ENCODE results near the gene ZNF470. TPM values are rescaled to one million over a fixed set of nuclear protein-coding genes. Genes with fewer than 3 reads are reported as not detected.

The ZNF470 gene
- total and polyA plus RNA-seq, 9 of the 15 experiments (the other 6 are each of a cell fraction or from before 2014, with no cell fraction given), result 0.03 TPM; not detected in 8

GRCh38 chr19:56623006-56623405 lies 55.7 kb downstream of the ZNF470 start:
- Histone ChIP-seq H3K4me2 (ENCODE audit: insufficient read depth, low read length) (no peak overlapping the region), H3K36me3 (ENCODE audit: control insufficient read depth, insufficient read depth, low read length) (no peaks in the 10 kb centered on the region), H2AFZ (ENCODE audit: low read depth, low read length) (no peak overlapping the region), H3K27ac (ENCODE audit: extremely low read depth, low read depth, low read length) (no peak overlapping the region), H3K9me1 (ENCODE audit: control insufficient read depth, insufficient read depth, low read length) (no peaks in the 10 kb centered on the region), H3K9ac (ENCODE audit: insufficient read depth in 1 of 2, low read depth in 2 of 2, low read length in 2 of 2) (no peak overlapping the region), H4K20me1 (replicated peaks; ENCODE audit: control insufficient read depth, insufficient read depth, low read length) (no peaks in the 10 kb centered on the region), H3K4me3 (no peak overlapping the region), H3K4me1 (replicated peaks in 1 of 2; ENCODE audit: control insufficient read depth in 2 of 2, insufficient read depth in 2 of 2, low read length in 2 of 2) (no peaks in the 10 kb centered on the region), H3K79me2 (ENCODE audit: control insufficient read depth, insufficient read depth, low read length) (no peaks in the 10 kb centered on the region), H3K27me3 (ENCODE audit: control insufficient read depth in 2 of 2, insufficient read depth in 2 of 2, low read length in 2 of 2) (no peaks in the 10 kb centered on the region), H3K9me3 (replicated peaks; ENCODE audit: control insufficient read depth, insufficient read depth, low read depth, low read length) (0 out of 2 replicates have a peak, but pooled peaks cover 2% of the 10 kb centered on the region)
- no TSS peak for BruUV-seq (replicated peaks)
- in situ Hi-C loops (cut with MboI), result no loop called here
- FAIRE-seq (no peak), DNase-seq (ENCODE audit: extremely low read depth in 1 of 4, low spot score in 3 of 4) (no peak), ATAC-seq (no peak)
- intact Hi-C loops (cut with micrococcal nuclease), result no loop called here
- no peak for TF ChIP-seq DNMT1 (IDR thresholded peaks at IDR 0.05)
- TF ChIP-seq ZNF224 (CRISPR knock-in tag; IDR thresholded peaks at IDR 0.05), result no peak
- ChIA-PET POLR2A (no interaction called here), CTCF (ENCODE audit: low intra/inter-chr PET ratio) (no interaction called here)
- 0% methylated on average over 9 of the region's 9 CpGs for WGBS (ENCODE audit: insufficient coverage, low coverage, missing lambda C conversion rate)

DNA sequence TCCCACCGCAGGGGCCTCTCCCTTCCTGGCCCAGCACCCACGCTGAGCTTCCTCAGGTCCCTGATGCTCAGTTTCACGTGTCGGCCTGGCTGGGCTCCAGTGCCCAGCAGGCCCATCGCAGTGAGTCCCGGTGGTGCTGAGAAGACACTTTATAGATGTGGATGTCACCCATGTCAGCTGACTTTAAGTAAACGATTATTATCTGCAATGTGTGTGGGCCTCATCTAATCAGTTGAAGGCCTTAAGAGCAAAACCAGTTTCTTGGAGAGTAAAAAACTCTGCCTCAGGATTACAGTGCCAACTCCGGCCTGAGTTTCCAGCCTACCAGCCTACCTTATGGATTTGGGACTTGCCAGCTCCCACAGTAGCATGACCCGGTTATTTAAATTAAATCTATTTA lies 58.4 kb downstream of the ZNF470 start:
- ChIA-PET CTCF (ENCODE audit: low intra/inter-chr PET ratio) (no interaction called here), POLR2A (no interaction called here)
- H3K9me3 ChIP-seq (replicated peaks; ENCODE audit: control insufficient read depth, insufficient read depth, low read depth, low read length), result no peaks in the 10 kb centered on the region
- H3K27me3 ChIP-seq (ENCODE audit: control insufficient read depth in 2 of 2, insufficient read depth in 2 of 2, low read length in 2 of 2), result no peaks in the 10 kb centered on the region
- H3K36me3 ChIP-seq (ENCODE audit: control insufficient read depth, insufficient read depth, low read length), result no peaks in the 10 kb centered on the region
- H3K9ac ChIP-seq (ENCODE audit: insufficient read depth in 1 of 2, low read depth in 2 of 2, low read length in 2 of 2), result no peak overlapping the region
- no peak overlapping the region for H3K4me2 ChIP-seq (ENCODE audit: insufficient read depth, low read length)
- H3K27ac ChIP-seq (ENCODE audit: extremely low read depth, low read depth, low read length), result no peak overlapping the region
- intact Hi-C loops (cut with micrococcal nuclease) (no loop called here), in situ Hi-C loops (cut with MboI) (no loop called here)
- H3K9me1 ChIP-seq (ENCODE audit: control insufficient read depth, insufficient read depth, low read length), result no peaks in the 10 kb centered on the region
- FAIRE-seq, result no peak
- ATAC-seq, result no peak
- no peaks in the 10 kb centered on the region for H3K4me1 ChIP-seq (replicated peaks in 1 of 2; ENCODE audit: control insufficient read depth in 2 of 2, insufficient read depth in 2 of 2, low read length in 2 of 2)
- no peaks in the 10 kb centered on the region for H3K79me2 ChIP-seq (ENCODE audit: control insufficient read depth, insufficient read depth, low read length)
- no peak for DNase-seq (ENCODE audit: extremely low read depth in 1 of 4, low spot score in 3 of 4)
- no peak overlapping the region for H2AFZ ChIP-seq (ENCODE audit: low read depth, low read length)
- TF ChIP-seq KDM4B (IDR thresholded peaks at IDR 0.05; ENCODE audit: borderline replicate concordance in 2 of 2, low read depth in 1 of 2) (no peak), CC2D1A (IDR thresholded peaks at IDR 0.05) (no peak), NR4A1 (CRISPR knock-in tag; IDR thresholded peaks at IDR 0.05) (no peak), NR4A1 (tag; IDR thresholded peaks at IDR 0.05) (no peak), ZNF134 (CRISPR knock-in tag; conservative IDR thresholded peaks at IDR 0.05) (peak; percentile 75), EZH2 (IDR thresholded peaks at IDR 0.05; ENCODE audit: borderline replicate concordance, low read depth, low read length) (no peak)
- TF ChIP-seq, protein P1, sequence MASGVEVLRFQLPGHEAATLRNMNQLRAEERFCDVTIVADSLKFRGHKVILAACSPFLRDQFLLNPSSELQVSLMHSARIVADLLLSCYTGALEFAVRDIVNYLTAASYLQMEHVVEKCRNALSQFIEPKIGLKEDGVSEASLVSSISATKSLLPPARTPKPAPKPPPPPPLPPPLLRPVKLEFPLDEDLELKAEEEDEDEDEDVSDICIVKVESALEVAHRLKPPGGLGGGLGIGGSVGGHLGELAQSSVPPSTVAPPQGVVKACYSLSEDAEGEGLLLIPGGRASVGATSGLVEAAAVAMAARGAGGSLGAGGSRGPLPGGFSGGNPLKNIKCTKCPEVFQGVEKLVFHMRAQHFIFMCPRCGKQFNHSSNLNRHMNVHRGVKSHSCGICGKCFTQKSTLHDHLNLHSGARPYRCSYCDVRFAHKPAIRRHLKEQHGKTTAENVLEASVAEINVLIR (CRISPR knock-in tag; IDR thresholded peaks at IDR 0.05), result no peak
- H4K20me1 ChIP-seq (replicated peaks; ENCODE audit: control insufficient read depth, insufficient read depth, low read length), result no peaks in the 10 kb centered on the region
- WGBS (ENCODE audit: insufficient coverage, low coverage, missing lambda C conversion rate), result under 1% methylated on average over 9 of the region's 9 CpGs
- H3K4me3 ChIP-seq, result no peak overlapping the region
- no TSS peak for BruUV-seq (replicated peaks)

Measured in K562 (cell line).